ENCODE results near the gene TRPM6. TPM values are rescaled to one million over a fixed set of nuclear protein-coding genes. Genes with fewer than 3 reads are reported as not detected.

The TRPM6 gene
- total and polyA plus RNA-seq, 2 donors (not counting 3 experiments of a cell fraction or from before 2014, with no cell fraction given): 0.01 to 0.22 TPM

- H3K27me3 ChIP-seq (ENCODE audit: control insufficient read depth in 2 of 2, insufficient read depth in 2 of 2, low read length in 2 of 2): no peaks in the 10 kb centered on the region
- H2AFZ ChIP-seq (ENCODE audit: low read depth, low read length): no peak overlapping the region
- H4K20me1 ChIP-seq (replicated peaks; ENCODE audit: control insufficient read depth, extremely low read depth, insufficient read depth, low read length): no peaks in the 10 kb centered on the region
- H3K36me3 ChIP-seq (ENCODE audit: control insufficient read depth in 2 of 2, extremely low read depth in 1 of 2, insufficient read depth in 2 of 2, low read length in 2 of 2): no peaks in the 10 kb centered on the region
- no TSS peak for BruUV-seq (replicated peaks)
- dilution Hi-C loops (cut with MboI; ENCODE audit: extremely low pct_ligation_motif_present, low sequenced_read_pairs): no loop called here
- TF ChIP-seq EZH2 (IDR thresholded peaks at IDR 0.05; ENCODE audit: borderline replicate concordance, low read depth, low read length, severe bottlenecking): no peak
- TF ChIP-seq POLR2A (IDR thresholded peaks at IDR 0.05; ENCODE audit: low read depth, low read length): no peak
- no peak for TF ChIP-seq JUN (IDR thresholded peaks at IDR 0.05; ENCODE audit: borderline replicate concordance, insufficient read depth, insufficient read length, low read depth)
- TF ChIP-seq FOS (IDR thresholded peaks at IDR 0.05; ENCODE audit: borderline replicate concordance, insufficient read depth, low read length): no peak
- TF ChIP-seq GATA2 (IDR thresholded peaks at IDR 0.05; ENCODE audit: insufficient read depth, insufficient read length, low read depth, low read length): no peak
- TF ChIP-seq POLR2AphosphoS5 (IDR thresholded peaks at IDR 0.05; ENCODE audit: insufficient read depth, low read depth, low read length): no peak
- TF ChIP-seq CTCF (IDR thresholded peaks at IDR 0.05; ENCODE audit: extremely low read depth in 1 of 2, insufficient read depth in 1 of 2, low read depth in 1 of 2, low read length in 2 of 2): no peak
- no peak for TF ChIP-seq MYC (IDR thresholded peaks at IDR 0.05; ENCODE audit: low read depth, low read length)
- TF ChIP-seq MAX (IDR thresholded peaks at IDR 0.05; ENCODE audit: insufficient read depth, insufficient read length): no peak
- no peaks in the 10 kb centered on the region for H3K4me1 ChIP-seq (ENCODE audit: control insufficient read depth, extremely low read depth, insufficient read depth, low read length)
- POLR2A ChIA-PET: no interaction called here
- H3K9ac ChIP-seq (replicated peaks; ENCODE audit: extremely low read depth, insufficient read depth, low read length): no peak overlapping the region
- no peaks in the 10 kb centered on the region for H3K79me2 ChIP-seq (ENCODE audit: control insufficient read depth, insufficient read depth, low read length)
- H3K9me1 ChIP-seq (replicated peaks; ENCODE audit: control insufficient read depth, extremely low read depth, insufficient read depth, low read length): no peaks in the 10 kb centered on the region
- DNase-seq (ENCODE audit: low read depth, low spot score) (no peak), FAIRE-seq (no peak)
- H3K27ac ChIP-seq (ENCODE audit: insufficient read depth, low read depth, low read length): no peak overlapping the region
- H3K4me2 ChIP-seq (ENCODE audit: insufficient read depth, low read length): no peak overlapping the region
- intact Hi-C loops (cut with micrococcal nuclease): no loop called here
- no peaks in the 10 kb centered on the region for H3K9me3 ChIP-seq (replicated peaks; ENCODE audit: control insufficient read depth, insufficient read depth, low read length)
- H3K4me3 ChIP-seq (replicated peaks in 1 of 3; ENCODE audit: insufficient read depth in 1 of 3, low read depth in 1 of 3, low read length in 3 of 3): no peak overlapping the region
- CTCF ChIA-PET: no interaction called here
Observed at GRCh38 chr9:74874220-74874619, 13.5 kb downstream of the TRPM6 start.

Data from endothelial cell of umbilical vein (primary cell).